NCI-H2029 treated with DMSO at 0.1 percent for 48 hours (cell line): ENCODE measurements around the gene CNST.
"Not testable (repeated sequence)": the region's sequence is repeated elsewhere in the genome, so short reads cannot be mapped to it uniquely, and the experiment has no call there.

Experiments
- DNase-seq: peaks from one replicate; lab custom pipeline; 2025; lab: John Stamatoyannopoulos, UW

CNST gene

DNA sequence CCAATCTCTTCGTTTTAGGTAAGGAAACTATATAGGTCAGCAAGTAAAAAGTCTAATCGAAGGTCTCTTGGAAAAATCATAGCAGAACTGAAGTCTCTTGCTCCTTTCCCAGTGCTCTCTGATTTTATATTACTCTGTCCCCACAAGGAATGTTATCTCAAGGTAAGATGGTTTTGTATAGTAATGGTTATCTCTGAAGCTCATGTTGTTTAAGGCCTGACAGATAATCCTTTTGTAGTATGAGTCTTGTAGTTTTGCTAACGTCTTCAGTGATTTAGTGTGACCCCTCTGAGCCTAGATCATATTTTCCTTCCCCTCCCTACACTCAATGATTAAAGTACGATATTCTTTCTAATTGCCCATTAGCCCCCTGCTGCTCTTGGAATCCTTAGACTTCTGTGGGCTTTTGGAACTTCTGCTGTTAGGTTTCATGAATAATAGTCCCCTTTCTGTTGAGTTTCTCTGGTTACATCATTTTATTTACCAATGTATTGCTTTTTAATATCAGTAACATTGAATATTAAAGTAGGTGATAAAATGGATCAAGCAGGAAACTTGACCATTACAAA is 52.1 kb downstream of the CNST start:
- DNase-seq = no peak

DNA sequence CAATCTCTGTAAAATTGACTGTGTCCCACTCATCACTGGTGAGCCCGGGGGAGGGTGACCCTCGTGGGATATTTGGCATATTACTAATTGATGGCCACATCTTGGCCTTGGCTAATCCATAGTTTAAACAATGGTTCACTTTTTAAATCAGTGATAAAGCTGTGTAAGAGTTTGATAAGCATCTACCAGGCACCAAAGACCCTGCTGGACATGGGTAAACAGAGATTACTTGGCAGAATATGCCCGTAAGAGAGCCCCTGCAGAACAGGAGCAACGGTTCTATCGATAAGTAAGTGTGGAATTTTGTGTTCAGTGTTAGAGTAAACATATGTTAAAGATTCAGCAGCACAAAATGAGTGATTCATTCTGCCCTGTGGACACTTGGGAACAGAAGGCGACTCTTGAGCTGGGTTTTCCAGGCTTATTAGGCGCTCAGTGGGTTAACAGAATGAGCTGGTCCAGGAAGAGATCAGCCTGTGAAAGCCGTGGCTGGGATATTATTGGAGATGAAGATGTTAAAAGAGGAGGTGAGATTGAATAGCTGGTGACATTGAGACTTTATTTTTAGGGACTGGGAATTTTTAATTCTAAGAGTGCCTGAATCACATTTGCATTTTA is 55.9 kb downstream of the CNST start:
- no peak for DNase-seq

DNA sequence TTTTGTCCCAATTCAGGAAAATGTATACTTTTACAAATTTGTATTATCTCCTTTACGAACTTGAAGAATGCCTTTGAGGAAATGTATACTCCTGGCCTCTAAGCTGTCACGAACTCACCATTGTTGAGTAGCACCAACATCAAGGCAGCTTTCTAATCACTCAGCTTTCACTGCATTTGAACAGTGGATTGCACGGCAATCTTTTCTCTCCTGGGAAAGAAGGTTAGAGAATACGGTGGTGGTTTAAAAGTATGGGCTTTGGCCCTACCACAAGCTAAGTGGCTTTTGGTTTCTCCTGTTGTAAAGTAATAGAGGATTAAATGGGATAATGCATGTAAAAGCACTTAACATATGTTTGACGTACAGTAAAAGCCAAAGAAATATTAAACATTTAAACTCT is 57.8 kb downstream of the CNST start:
- DNase-seq = no peak

DNA sequence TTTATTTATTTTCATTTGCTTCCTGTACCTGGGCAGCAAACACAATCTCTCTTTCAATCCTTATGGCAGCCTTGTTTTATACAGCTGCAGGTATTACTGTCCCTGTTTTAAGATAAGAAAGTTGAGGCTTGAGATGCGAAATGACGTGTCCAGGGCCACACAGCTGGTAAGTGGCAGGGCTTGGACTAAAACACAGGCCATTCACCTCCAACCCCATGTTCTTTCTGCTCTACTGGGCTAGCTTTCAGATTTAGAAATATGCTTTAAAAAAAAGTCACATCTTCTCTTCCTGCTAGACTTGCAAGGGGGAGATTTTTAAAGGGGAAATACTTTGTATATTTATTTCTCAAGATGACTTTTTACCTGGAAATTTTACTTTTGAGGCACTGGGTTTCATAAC is 62.8 kb downstream of the CNST start:
- no peak for DNase-seq

DNA sequence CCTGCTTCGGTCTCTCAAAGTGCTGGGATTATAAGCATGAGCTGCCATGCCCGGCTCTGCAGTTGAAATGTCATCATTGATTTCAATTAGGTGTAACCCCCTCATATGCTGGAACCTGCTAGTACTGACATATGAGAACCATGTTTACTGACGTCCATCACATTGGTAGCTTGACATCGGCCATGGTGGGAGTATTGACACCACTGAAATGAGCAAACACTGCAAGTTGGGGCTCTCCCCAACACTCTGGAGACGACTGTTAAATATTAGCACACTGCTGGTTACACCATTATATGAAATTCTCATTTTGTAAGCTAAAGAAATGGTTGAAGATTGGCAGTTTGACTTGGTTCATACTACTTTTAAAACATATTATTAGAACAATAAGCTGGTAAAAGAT is 63.7 kb downstream of the CNST start:
- no peak for DNase-seq

DNA sequence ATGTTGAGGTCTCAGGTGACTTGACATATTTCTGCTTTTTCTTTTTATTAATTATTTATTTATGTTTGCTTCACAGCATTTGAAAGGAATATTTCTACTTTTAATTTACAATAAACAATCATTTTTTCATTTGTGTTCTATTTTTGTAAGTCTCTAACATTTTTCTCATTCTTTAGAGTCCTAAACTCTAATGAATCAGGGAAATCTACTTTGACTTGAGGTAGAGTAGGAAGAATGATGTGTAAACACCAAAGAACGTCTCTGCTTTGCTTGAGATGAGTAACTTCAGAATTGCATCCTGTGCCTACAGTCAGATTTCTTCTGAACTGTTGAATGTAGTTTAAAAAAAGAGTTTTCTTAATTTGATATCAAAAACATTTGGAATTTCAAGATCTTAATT is 65.2 kb downstream of the CNST start:
- no peak for DNase-seq

DNA sequence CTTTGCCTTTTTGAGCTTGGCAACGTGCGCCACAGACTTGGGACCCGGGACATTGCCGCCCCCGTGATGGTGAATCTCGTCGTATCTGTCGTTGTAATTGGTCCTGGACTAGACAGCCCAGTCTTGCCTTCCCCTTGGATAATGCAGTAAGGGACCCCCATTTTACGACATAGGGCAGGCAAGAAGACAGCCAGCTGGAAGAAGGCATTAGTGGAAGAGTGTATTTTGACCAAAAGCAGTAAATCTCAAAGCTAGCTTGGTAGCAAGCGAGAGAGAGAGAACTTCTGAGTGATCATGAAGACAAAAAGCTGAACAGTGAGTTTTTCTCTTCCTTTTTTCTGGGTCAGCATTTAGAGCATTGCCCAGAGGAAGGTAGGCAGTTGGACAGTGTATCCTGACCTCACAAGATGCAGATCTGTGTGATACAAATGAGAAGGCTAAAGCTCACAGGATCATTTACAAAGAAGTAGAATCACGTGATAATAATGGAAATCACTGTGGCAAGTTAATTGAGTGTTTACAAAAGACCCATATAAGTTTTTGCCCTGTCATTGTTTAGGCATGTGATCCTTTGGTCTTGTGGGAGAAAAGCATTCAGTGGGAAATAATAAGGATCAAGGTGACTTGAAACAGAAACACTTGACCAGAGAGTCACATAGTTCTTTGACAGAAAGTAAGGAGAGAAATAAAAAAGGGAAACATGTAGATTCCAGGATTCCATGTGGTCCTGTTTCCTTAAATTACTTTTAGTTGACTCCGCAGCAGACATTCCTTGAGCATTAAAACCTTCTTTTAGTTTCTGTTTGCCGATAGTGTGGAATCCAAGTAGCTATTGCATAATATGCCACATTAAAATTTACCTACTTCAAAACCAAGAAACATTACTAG is 66.3 kb downstream of the CNST start:
- no peak for DNase-seq

DNA sequence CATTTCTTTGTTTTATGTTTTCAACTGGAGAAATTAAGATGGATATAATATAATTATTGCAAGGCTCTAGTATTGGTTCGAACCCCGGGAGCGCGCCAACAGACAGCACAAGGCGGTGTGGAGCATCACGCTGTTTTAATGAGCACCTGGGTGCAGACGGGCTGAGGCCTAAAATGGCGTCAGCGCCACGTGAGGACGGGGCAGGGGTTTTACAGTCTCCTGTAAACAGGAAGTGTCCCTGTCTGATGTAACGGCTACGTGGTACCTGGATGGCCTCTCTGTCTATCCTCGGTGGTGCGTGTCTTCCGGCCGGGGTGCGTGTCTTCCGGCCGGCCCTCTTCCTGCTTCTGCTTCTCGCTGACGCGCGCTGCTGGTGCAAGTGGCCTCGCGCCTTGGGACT is 68.4 kb downstream of the CNST start:
- DNase-seq = not testable (repeated sequence)

DNA sequence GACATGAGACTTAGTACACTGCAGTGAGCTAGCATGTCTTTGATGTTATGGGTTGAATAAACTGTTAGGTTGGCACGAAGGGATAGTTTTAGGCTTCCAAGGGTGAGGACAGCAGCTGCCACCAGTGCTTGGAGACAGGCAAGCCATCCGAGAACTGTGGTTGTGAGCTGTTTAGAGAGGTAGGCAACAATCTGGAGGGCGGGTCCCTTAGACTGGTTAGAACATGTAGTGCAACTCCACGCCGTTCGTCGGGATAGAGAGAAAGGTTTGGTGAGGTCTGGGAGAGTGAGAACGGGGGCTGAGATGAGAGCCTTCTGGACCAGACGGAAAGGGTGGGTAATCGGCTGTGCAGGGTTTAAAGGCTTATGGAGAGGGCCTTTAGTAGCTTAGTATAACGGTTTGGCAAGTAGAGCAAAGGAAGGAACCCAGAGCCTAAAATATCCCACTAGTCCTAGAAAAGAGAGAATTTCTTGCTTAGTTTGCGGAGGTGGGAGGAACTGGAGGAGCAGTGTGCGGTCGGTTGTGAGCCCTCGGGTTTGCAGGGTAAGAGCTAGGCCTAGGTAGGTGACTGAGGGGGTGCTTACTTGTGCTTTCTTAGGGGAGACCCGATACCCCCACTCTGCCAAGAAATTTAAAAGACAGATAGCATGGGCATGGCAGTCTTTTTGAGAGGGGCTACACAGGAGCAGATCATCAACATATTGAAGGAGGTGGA is 72.8 kb downstream of the CNST start:
- DNase-seq = no peak

DNA sequence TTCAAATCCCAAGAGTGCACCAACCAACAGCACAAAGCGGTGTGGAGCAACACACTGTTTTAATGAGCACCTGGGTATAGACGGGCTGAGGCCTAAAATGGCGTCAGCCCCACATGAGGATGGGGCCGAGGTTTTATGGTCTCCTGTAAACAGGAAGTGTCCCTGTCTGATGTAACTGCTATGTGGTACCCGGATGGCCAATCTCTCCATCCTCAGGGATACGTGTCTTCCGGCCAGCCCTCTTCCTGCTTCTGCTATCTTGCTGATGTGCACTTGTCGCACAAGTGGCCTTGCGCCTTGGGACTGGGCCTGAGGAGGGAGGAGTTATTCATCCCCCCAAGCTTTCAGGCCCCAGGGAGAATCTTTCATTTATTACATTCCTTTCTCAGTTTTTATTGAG is 73.5 kb downstream of the CNST start:
- DNase-seq = no peak

DNA sequence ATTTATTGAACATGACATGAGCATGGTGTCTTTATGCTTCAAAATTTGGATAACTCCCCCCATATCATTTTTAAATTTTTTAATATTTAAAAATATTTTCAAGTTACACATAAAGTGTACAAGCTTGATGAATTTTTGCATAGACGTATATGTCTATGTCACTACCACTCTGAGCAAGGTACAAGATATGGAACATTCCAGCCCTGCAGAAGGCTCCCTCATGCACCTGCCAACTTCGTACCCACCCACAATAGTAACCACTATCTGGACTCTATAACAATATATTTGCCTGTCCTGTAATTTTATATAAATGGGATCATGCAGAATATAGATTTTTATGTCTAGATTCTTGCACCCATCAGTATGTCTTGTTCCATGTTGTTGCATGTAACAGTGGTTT is 74.5 kb downstream of the CNST start:
- DNase-seq = no peak

DNA sequence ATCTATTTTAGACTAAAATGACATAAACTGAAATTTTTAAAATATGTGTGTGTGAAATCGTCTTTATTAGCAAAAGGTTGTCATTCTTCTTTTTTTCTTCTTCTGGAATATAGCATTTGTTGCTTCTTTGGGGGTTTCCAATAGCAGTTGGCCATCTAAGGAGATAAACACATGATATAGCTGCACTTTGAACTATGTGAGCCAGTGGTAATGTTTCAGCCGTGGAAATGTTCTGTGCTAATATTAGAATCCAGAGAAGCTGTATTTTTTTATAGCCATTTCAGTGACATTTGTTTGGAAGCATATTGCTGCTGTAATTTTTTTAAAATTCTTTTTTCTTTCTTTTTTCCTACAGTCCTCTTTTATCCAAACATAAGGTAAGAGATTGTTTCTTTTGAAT is 75.1 kb downstream of the CNST start:
- no peak for DNase-seq

DNA sequence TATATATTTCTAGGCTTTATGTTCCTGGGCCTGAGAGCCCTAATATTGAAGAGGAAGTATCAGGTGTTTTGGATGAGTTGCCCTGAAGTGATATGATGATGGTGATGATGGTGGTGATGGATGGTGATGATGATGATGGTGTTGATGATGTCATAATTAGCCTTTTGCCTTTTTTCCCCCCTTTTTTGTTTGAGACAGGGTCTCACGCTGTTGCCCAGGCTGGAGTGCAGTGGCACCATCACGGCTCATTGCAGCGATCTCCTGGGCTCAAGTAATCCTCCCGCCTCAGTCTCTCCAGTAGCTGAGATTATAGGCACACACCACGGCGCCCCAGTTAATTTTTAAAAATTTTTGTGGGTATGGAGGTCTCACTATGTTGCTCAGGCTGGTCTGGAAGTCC is 76.5 kb downstream of the CNST start:
- DNase-seq = no peak

DNA sequence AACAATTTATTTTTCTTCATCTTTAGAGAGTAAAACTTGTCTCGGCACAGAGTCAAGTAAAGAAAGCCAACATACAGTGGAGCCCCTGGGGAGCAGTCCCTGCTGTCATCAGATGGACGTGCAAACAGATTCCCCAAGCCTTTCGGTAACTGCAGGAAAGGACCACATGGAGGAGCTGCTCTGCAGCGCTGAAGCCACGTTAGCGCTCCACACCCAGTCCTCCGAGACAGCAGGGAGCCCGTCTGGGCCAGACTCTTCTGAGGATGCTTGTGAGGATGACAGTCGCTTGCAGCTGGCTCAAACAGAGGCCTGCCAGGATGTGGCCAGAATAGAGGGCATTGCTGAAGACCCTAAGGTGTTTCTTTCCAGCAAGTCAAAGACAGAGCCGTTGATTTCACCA is 80.9 kb downstream of the CNST start:
- DNase-seq = no peak

DNA sequence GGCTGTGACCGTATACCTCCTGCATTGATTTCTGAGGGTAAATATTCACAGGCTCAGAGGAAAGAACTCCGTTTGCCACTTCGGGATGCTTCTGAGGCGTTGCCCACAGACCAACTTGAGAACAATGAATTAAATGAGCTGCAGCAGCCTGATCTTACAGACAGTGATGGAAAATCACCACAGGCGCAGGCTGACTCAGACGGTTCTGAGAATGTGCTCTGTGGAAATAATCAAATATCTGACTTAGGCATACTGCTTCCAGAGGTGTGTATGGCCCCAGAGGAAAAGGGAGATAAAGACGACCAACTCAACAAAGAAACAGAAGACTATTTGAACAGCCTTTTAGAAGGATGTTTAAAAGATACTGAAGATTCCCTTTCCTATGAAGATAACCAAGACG is 81.3 kb downstream of the CNST start:
- DNase-seq = no peak

DNA sequence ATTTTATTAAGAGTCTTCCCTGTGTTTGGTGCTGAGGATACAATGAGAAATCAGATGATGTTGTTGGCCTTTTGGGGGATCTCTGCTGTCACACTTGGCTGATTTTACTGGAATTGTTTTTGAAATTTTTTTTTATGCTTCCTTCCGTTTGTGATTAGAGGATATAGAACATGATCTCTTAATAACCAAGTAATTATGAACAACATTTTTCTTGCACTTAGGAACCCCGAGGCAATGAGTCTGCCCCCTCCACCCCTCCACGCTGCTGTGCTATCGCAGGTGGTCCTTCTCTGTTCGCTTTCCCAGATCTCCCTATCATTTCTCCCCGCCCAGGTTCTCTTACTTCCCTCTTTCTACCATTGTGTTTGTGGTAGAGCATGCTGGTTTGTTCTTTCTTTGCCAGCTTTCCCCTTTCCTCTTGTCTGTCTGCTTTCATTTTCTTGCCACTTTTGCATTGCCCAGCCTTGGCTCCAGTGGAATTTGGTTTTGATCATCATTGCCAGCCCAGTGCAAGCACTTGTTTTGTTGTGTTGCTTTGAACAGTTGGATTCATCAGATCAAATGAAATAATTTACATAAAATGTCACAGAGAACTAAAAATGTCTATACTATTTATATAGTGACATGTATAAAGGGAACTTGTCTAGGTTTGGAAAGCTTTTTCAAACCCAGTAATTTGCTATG is 84.9 kb downstream of the CNST start:
- DNase-seq = no peak

DNA sequence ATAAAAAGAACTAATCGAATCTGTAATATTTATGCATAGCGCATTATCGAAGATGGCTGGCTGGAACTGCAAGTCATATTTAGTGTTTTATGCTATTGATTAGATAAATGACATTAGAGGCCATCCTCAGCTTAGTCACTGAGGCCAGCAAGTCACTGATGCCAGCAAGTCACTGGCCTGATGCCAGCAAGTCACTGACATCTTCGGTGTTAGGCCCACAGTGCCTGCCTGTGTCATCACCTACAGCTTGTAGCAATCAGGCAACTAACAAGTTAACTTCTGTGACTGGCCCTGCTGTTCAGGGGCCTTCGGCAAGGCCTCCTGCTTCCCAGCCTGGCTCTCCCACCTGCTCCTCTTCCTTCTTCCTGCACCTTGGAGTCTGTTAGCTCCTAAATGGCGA is 92.3 kb downstream of the CNST start:
- no peak for DNase-seq

DNA sequence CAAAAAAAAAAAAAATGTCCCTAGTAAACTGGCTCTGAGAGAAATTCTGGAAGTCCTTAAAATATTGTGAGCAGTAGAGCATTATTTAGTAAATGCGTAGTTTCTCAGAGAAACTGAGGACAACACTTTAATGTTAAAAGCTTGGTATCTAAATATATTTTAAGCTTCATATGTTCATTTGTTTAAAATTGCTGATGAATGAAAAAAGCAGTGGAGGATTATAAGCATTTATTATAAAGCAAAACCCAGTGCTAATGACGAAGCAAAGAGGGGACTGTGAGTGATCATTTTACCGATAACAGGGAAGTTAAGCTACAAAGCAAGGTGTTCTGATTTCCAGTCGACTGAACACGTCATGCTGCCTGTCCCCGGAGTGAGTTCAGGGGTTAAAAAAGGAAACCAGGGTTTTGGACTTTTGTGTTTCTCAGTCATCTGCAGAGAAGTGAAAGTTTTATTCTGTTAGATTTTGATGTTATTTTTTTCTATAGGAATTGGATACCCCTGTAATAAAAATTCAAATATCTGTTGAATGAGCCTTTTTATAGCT is 93.4 kb downstream of the CNST start:
- no peak for DNase-seq

DNA sequence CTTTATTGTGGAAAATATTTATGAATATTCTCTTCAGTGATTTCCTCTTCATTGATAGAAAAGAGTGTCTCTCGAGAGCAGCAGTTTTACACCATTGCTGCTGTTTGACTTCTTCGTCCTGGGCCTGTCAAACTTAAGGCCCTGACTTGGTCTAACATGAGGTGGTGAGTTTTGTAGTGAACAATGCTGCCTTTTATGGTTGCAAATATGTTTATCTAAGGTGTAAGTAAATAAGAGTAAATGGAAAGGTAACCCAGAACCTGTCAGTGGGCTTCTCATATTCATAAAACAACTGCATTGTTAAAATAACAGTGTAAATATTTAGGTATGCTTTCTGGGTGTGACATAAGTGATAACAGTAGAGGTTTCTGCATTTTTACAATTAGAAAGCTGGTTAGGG is 95.2 kb downstream of the CNST start:
- no peak for DNase-seq

DNA sequence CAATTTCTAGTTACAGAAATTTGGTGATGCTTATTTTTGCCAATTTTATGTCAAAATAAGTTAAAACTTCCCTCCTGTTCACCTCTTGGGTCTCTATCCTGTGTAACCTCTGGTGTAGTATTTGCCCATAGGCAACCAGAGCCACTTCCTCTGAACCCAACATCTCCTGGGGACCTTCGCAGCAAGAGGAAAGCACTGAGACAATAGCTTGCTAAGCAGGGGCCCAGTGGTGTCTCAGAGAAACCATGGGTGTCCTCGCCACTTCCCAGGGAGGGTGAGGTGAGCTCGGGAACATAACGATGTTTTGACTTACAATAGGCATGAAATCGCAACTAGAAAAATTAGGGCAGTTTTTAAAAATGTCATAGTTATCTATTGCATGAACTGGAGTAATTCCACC is 101.5 kb downstream of the CNST start:
- no peak for DNase-seq

DNA sequence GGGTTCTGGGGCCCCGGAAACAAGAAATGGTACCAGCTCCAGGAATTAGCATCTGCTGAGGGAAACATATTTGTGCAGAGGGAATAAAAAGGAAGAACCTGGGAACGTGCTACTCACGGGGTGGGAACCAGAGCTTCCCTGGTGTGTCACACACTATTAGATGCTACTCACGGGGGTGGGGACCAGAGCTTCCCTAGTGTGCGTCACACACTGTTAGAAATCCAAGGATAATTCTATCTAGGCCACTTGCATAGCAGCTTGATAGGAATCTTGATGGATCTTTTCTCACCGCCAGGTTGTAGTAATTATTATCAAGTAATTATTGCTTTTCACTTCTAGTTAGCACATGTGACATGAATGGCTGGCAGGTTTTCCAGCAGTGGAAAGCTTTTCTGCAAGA is 103.4 kb downstream of the CNST start:
- no peak for DNase-seq

DNA sequence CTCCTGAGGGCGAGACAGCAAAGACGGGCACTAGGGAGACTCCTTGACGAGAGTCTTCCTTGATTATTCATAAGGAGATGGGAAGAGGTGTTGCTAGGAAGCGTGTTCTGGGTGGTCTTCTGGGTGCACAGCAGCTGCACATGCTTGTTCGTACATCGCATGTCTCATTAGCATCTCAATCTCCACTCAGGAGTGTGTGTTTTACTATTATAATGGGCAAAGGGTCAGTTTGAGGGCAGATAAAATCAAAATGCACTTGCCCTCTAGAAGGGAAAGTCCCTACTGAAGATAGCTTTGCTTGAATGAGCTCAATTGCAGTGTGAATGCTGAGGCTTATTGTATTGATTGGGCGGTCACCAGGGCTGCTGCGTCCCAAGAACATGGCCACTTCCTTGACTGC is 107.8 kb downstream of the CNST start:
- DNase-seq = no peak
